Endothelial cell of umbilical vein (primary cell): ENCODE results near the gene TJP3. TPM values are rescaled to one million over a fixed set of nuclear protein-coding genes. Genes with fewer than 3 reads are reported as not detected.

Source experiments
- BruUV-seq: library from RNA; stranded (reverse); fragments of 400-500 nt; replicated peaks from 2 replicates; lab custom pipeline; 2021; lab: Mats Ljungman, UMichigan
- CTCF ChIA-PET: fragments of 300-600, 350-600 bp; sonication (Branson Sonifier 250); formaldehyde crosslinking; loops from one replicate; lab custom pipeline; 2021; ENCODE audit warnings: antibody characterized with exemption, inconsistent platforms; lab: Charles Lee
- POLR2A ChIA-PET: fragments of 300-600, 350-600 bp; sonication (Branson Sonifier 250); formaldehyde crosslinking; loops from one replicate; lab custom pipeline; 2021; ENCODE audit warnings: antibody characterized with exemption, inconsistent platforms; lab: Charles Lee
- DNase-seq: peaks from one replicate; pipeline ENCODE4 v3.0.0-alpha.2; 2011; ENCODE audit warnings: low read depth, low spot score
- FAIRE-seq: peaks from 2 replicates; lab custom pipeline; 2011; peaks lifted over from hg19 to GRCh38; lab: Jason Lieb, UNC
- H2AFZ ChIP-seq: 2 replicates; pipeline ENCODE4 v1.6.0; 2012; ENCODE audit warnings: low read depth, low read length, control low read depth, inconsistent platforms
- H3K27ac ChIP-seq: 2 replicates; pipeline ENCODE4 v1.5.1; 2011; ENCODE audit warnings: low read depth, mild to moderate bottlenecking, control low read depth, low read length, moderate library complexity; ENCODE audit not compliant: insufficient read depth
- H3K27me3 ChIP-seq, 2 experiments: 2 replicates each; pipeline versions ENCODE4 v1.6.0 to v1.6.1; 2011; ENCODE audit warnings: low read length in 2 of 2, mixed read lengths in 1 of 2; ENCODE audit not compliant: control insufficient read depth in 2 of 2, insufficient read depth in 2 of 2
- H3K36me3 ChIP-seq, 2 experiments: 2 replicates in 1 of 2; 3 replicates in 1 of 2; pipeline ENCODE4 v1.5.1; 2011; ENCODE audit warnings: low read length in 2 of 2, mild to moderate bottlenecking in 1 of 2, moderate library complexity in 1 of 2; ENCODE audit not compliant: control insufficient read depth in 2 of 2, insufficient read depth in 2 of 2; ENCODE audit errors: extremely low read depth in 1 of 2
- H3K4me1 ChIP-seq: 3 replicates; pipeline ENCODE4 v1.5.1; 2011; ENCODE audit warnings: mild to moderate bottlenecking, low read length; ENCODE audit not compliant: control insufficient read depth, insufficient read depth; ENCODE audit errors: extremely low read depth
- H3K4me2 ChIP-seq: 2 replicates; pipeline ENCODE4 v1.6.1; 2011; ENCODE audit warnings: low read length, control low read depth, mixed read lengths; ENCODE audit not compliant: insufficient read depth
- H3K4me3 ChIP-seq, 3 experiments: fragments of 200-600 bp in 1 of 3; sonication (generic), shearing (Covaris generic) in 1 of 3; replicated peaks in 1 of 3; 2 replicates each; pipeline ENCODE4 v1.5.1; 2011 to 2016; ENCODE audit warnings: control low read depth in 3 of 3, low read length in 3 of 3, mild to moderate bottlenecking in 2 of 3, inconsistent platforms in 1 of 3, low read depth in 1 of 3, moderate library complexity in 1 of 3; ENCODE audit not compliant: insufficient read depth in 1 of 3
- H3K79me2 ChIP-seq: 2 replicates; pipeline ENCODE4 v1.6.0; 2012; ENCODE audit warnings: low read length, inconsistent platforms; ENCODE audit not compliant: control insufficient read depth, insufficient read depth
- H3K9ac ChIP-seq: replicated peaks from 2 replicates; pipeline ENCODE3; 2011; ENCODE audit warnings: low read length, control low read depth; ENCODE audit not compliant: insufficient read depth; ENCODE audit errors: extremely low read depth
- H3K9me1 ChIP-seq: replicated peaks from 3 replicates; pipeline ENCODE4 v1.6.0; 2011; ENCODE audit warnings: mild to moderate bottlenecking, low read length; ENCODE audit not compliant: control insufficient read depth, insufficient read depth; ENCODE audit errors: extremely low read depth
- H3K9me3 ChIP-seq: replicated peaks from 2 replicates; pipeline ENCODE4 v1.5.1; 2012; ENCODE audit warnings: low read length, inconsistent platforms; ENCODE audit not compliant: control insufficient read depth, insufficient read depth
- H4K20me1 ChIP-seq: replicated peaks from 2 replicates; pipeline ENCODE3; 2011; ENCODE audit warnings: mild to moderate bottlenecking, low read length; ENCODE audit not compliant: control insufficient read depth, insufficient read depth; ENCODE audit errors: extremely low read depth
- EZH2 ChIP-seq: IDR thresholded peaks from 2 replicates; pipeline ENCODE4 v1.6.1; 2012; ENCODE audit warnings: borderline replicate concordance, low read depth, mild to moderate bottlenecking, moderate library complexity, low read length, inconsistent platforms; ENCODE audit not compliant: severe bottlenecking
- FOS ChIP-seq: IDR thresholded peaks from 2 replicates; pipeline ENCODE4 v1.6.1; 2011; ENCODE audit warnings: mild to moderate bottlenecking, low read length, moderate library complexity, borderline replicate concordance; ENCODE audit not compliant: insufficient read depth
- GATA2 ChIP-seq: IDR thresholded peaks from 2 replicates; pipeline ENCODE4 v1.7.0; 2011; ENCODE audit warnings: low read depth, mild to moderate bottlenecking, moderate library complexity, mixed read lengths, low read length; ENCODE audit not compliant: insufficient read length, insufficient read depth
- JUN ChIP-seq: IDR thresholded peaks from 2 replicates; pipeline ENCODE4 v1.6.1; 2011; ENCODE audit warnings: borderline replicate concordance, low read depth; ENCODE audit not compliant: insufficient read length, insufficient read depth
- MAX ChIP-seq: IDR thresholded peaks from 2 replicates; pipeline ENCODE4 v1.6.1; 2011; ENCODE audit not compliant: insufficient read depth, insufficient read length
- MYC ChIP-seq: IDR thresholded peaks from one replicate; pipeline ENCODE4 v1.6.1; 2011; ENCODE audit warnings: mild to moderate bottlenecking, low read depth, low read length
- POLR2A ChIP-seq: IDR thresholded peaks from 2 replicates; pipeline ENCODE4 v1.6.1; 2012; ENCODE audit warnings: low read depth, mild to moderate bottlenecking, control low read depth, low read length
- POLR2AphosphoS5 ChIP-seq: IDR thresholded peaks from 2 replicates; pipeline ENCODE4 v1.6.1; 2012; ENCODE audit warnings: low read depth, mild to moderate bottlenecking, control low read depth, low read length, moderate library complexity; ENCODE audit not compliant: insufficient read depth
- dilution Hi-C: fragments of 300-500 bp; cut with MboI; formaldehyde crosslinking; loops from one replicate; pipeline ENCODE4 v1.15.0; 2019; ENCODE audit warnings: low sequenced_read_pairs; ENCODE audit not compliant: extremely low pct_ligation_motif_present
- intact Hi-C: fragments of 100-400 bp; cut with micrococcal nuclease; formaldehyde crosslinking; loops from one replicate; pipeline ENCODE4 v1.10.0; 2022
- polyA plus RNA-seq, 4 experiments: library from polyadenylated mRNA; depleted of rRNA in 3 of 4; stranded (reverse) in 3 of 4; unstranded in 1 of 4; fragments of >200 nt; gene quantifications; 2 replicates each; pipeline versions ENCODE4 v1.2.1 to v1.2.3, GENCODE V29; 2011 to 2012; ENCODE audit warnings: missing spikeins in 1 of 4
- total RNA-seq: library from RNA; stranded (reverse); gene quantifications from 2 replicates; pipeline ENCODE4 v1.2.3, GENCODE V29; 2021
- TF ChIP-seq, protein P1 (sequence below), 2 donors: IDR thresholded peaks; 1 replicate in 1 of 2; 2 replicates in 1 of 2; pipeline ENCODE4 v1.5.1; 2011; ENCODE audit warnings: low read length in 2 of 2, mild to moderate bottlenecking in 2 of 2, moderate library complexity in 2 of 2, control low read depth in 1 of 2, inconsistent platforms in 1 of 2, low read depth in 1 of 2; ENCODE audit not compliant: insufficient read depth in 1 of 2; ENCODE audit errors: extremely low read depth in 1 of 2

Gene TJP3
- total and polyA plus RNA-seq, 2 donors (not counting 3 experiments of a cell fraction or from before 2014, with no cell fraction given): 0.10 TPM; not detected in 1

DNA sequence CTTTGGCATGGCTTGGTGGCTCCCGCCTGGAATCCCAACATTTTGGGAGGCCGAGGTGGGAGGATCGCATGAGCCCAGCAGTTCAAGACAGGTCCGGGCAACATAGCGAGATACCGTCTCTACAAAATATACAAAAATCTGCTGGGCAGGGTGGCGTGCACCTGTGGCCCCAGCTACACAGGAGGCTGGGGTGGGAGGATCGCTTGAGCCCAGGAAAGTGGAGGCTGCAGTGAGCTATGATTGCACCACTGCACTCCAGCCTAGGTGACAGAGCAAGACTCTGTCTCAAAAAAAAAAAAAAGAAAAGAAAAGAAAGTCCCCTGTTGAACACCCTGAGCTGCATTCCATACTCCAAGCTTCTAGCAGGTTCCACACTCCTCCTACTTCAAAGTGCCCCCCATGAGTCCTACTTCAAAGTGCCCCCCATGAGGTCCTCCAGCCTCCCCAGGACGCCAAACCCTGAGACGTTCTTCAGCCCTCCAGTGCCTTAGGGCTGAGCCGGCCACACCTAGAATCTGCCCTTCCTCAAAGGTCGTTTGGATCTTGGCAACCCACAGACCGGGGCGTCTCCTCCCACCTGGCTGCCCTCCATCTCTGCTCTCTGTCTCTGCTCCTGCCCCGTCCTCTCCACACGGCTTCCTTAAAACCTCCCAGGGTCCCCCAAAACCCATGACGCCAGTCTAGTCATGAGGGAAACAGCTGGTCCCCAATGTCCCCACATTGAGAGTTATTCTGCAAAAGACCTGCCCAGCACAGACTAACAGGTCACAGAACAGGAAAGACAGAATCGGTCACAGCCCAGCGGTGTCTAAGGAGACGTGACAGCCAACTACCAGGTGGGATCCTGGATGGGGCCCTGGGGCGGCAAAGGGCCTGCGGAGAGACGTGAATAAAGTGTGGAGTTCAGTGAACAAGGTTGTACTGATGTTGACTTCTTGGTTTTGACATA is 4.8 kb downstream of the TJP3 start:
- no peaks in the 10 kb centered on the region for H4K20me1 ChIP-seq
- H3K4me3 ChIP-seq: no peak overlapping the region
- peaks cover 0 to 1% of the 10 kb centered on the region in 2 experiments for H3K27me3 ChIP-seq
- no peak for DNase-seq
- no peak overlapping the region for H3K27ac ChIP-seq
- no TSS peak for BruUV-seq
- H3K9ac ChIP-seq: no peak overlapping the region
- no peaks in the 10 kb centered on the region for H3K4me1 ChIP-seq
- POLR2A ChIA-PET: no interaction called here
- H3K4me2 ChIP-seq: no peak overlapping the region
- intact Hi-C loops: no loop called here
- dilution Hi-C loops: no loop called here
- H3K9me3 ChIP-seq: no peaks in the 10 kb centered on the region
- CTCF ChIA-PET: interaction anchor here (1.4 kb wide), 1 partner anchor 109 kb away, joined by 3 read pairs; no protein-coding TSS in a partner anchor
- no peaks in the 10 kb centered on the region for H3K36me3 ChIP-seq
- H3K9me1 ChIP-seq: no peaks in the 10 kb centered on the region
- TF ChIP-seq JUN: no peak
- TF ChIP-seq POLR2A: no peak
- TF ChIP-seq EZH2: no peak
- no peak for TF ChIP-seq GATA2
- TF ChIP-seq MYC: no peak
- TF ChIP-seq, protein P1, sequence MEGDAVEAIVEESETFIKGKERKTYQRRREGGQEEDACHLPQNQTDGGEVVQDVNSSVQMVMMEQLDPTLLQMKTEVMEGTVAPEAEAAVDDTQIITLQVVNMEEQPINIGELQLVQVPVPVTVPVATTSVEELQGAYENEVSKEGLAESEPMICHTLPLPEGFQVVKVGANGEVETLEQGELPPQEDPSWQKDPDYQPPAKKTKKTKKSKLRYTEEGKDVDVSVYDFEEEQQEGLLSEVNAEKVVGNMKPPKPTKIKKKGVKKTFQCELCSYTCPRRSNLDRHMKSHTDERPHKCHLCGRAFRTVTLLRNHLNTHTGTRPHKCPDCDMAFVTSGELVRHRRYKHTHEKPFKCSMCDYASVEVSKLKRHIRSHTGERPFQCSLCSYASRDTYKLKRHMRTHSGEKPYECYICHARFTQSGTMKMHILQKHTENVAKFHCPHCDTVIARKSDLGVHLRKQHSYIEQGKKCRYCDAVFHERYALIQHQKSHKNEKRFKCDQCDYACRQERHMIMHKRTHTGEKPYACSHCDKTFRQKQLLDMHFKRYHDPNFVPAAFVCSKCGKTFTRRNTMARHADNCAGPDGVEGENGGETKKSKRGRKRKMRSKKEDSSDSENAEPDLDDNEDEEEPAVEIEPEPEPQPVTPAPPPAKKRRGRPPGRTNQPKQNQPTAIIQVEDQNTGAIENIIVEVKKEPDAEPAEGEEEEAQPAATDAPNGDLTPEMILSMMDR (IDR thresholded peaks at IDR 0.05; ENCODE audit: extremely low read depth in 1 of 2, insufficient read depth in 1 of 2, low read depth in 1 of 2, low read length in 2 of 2): no peak
- TF ChIP-seq FOS: no peak
- no peak for TF ChIP-seq MAX
- no peak for TF ChIP-seq POLR2AphosphoS5
- no peak overlapping the region for H2AFZ ChIP-seq
- no peaks in the 10 kb centered on the region for H3K79me2 ChIP-seq
- no peak for FAIRE-seq
